HCT116 (cell line): ENCODE measurements around the gene MINDY4. TPM values are rescaled to one million over a fixed set of nuclear protein-coding genes. Genes with fewer than 3 reads are reported as not detected.

Source experiments
- ATAC-seq: fragments of 200-7000 bp; cut with Tn5 transposase; 2 replicates; pipeline ENCODE4 v1.9.1; 2020; ENCODE audit warnings: mild to moderate bottlenecking, moderate library complexity
- BruUV-seq: library from RNA; stranded (reverse); fragments of 400-500 nt; replicated peaks from 2 replicates; lab custom pipeline; 2021; lab: Mats Ljungman, UMichigan
- CTCF ChIA-PET: fragments of 300-600 bp; sonication (Branson Sonifier 250); formaldehyde crosslinking; loops from one replicate; lab custom pipeline; 2021; ENCODE audit warnings: antibody characterized with exemption; lab: Charles Lee
- POLR2A ChIA-PET: fragments of 300-600, 350-600 bp; sonication (Branson Sonifier 250); formaldehyde crosslinking; loops from one replicate; lab custom pipeline; 2021; ENCODE audit warnings: antibody characterized with exemption; lab: Charles Lee
- RAD21 ChIA-PET, 2 experiments: fragments of 300-600 bp; sonication (Branson Sonifier 250); formaldehyde crosslinking; loops; one replicate each; lab custom pipeline; 2023; ENCODE audit warnings: low total read pairs in 2 of 2; ENCODE audit not compliant: uncharacterized antibody in 2 of 2, unreplicated experiment in 2 of 2, low non-redundant PET in 1 of 2; lab: Charles Lee
- DNase-seq: peaks from one replicate; pipeline ENCODE4 v3.0.0-alpha.2; 2010; ENCODE audit warnings: low read depth, low spot score
- H2AFZ ChIP-seq: fragments of 200-600 bp; shearing (Covaris generic), sonication (generic); 2 replicates; pipeline ENCODE4 v1.6.1; 2017; ENCODE audit warnings: low read depth, mixed run types, mixed read lengths, antibody characterized with exemption, low read length; ENCODE audit not compliant: poor library complexity, severe bottlenecking
- H3K27ac ChIP-seq: 2 replicates; pipeline ENCODE4 v1.5.1; 2012; ENCODE audit warnings: low read depth, low read length
- H3K27me3 ChIP-seq: fragments of 200-600 bp; sonication (generic); 2 replicates; pipeline ENCODE4 v1.6.1; 2016; ENCODE audit warnings: mixed run types, low read length, mixed read lengths; ENCODE audit not compliant: insufficient read depth
- H3K36me3 ChIP-seq, 2 experiments: fragments of 200-500 bp in 1 of 2; fragments of 200-600 bp in 1 of 2; sonication (Bioruptor generic) in 1 of 2; sonication (generic) in 1 of 2; 2 replicates each; pipeline versions ENCODE4 v1.5.1 to v1.6.1; 2014 to 2016; ENCODE audit warnings: low read length in 2 of 2, inconsistent platforms in 1 of 2, mixed read lengths in 1 of 2, mixed run types in 1 of 2; ENCODE audit not compliant: insufficient read depth in 2 of 2, control insufficient read depth in 1 of 2
- H3K4me1 ChIP-seq, 2 experiments: fragments of 200-600 bp in 1 of 2; sonication (generic) in 1 of 2; 2 replicates each; pipeline versions ENCODE4 v1.5.1 to v1.6.1; 2012 to 2017; ENCODE audit warnings: low read length in 2 of 2, inconsistent platforms in 1 of 2, mild to moderate bottlenecking in 1 of 2, mixed read lengths in 1 of 2, mixed run types in 1 of 2, moderate library complexity in 1 of 2; ENCODE audit not compliant: insufficient read depth in 2 of 2, control insufficient read depth in 1 of 2
- H3K4me2 ChIP-seq: fragments of 200-600 bp; sonication (generic); 2 replicates; pipeline ENCODE4 v1.6.1; 2017; ENCODE audit warnings: mixed run types, low read length, mixed read lengths
- H3K4me3 ChIP-seq, 2 experiments: fragments of 200-600 bp in 1 of 2; sonication (generic) in 1 of 2; replicated peaks in 1 of 2; 2 replicates each; pipeline ENCODE4 v1.5.1; 2011 to 2016; ENCODE audit warnings: low read length in 2 of 2, control low read depth in 1 of 2, low read depth in 1 of 2, mild to moderate bottlenecking in 1 of 2, mixed read lengths in 1 of 2, mixed run types in 1 of 2
- H3K79me2 ChIP-seq: fragments of 200-600 bp; sonication (generic); 2 replicates; pipeline ENCODE4 v1.6.1; 2017; ENCODE audit warnings: mild to moderate bottlenecking, mixed run types, low read length, moderate library complexity, mixed read lengths; ENCODE audit not compliant: insufficient read depth
- H3K9ac ChIP-seq: fragments of 200-600 bp; sonication (generic); 2 replicates; pipeline ENCODE4 v1.6.1; 2016; ENCODE audit warnings: low read length, mixed read lengths
- H3K9me2 ChIP-seq: fragments of 200-600 bp; sonication (generic), shearing (Covaris generic); 2 replicates; pipeline ENCODE4 v1.6.1; 2017; ENCODE audit warnings: mixed run types, mild to moderate bottlenecking, moderate library complexity; ENCODE audit not compliant: insufficient read depth
- H3K9me3 ChIP-seq, 2 experiments: fragments of 200-500 bp in 1 of 2; fragments of 200-600 bp in 1 of 2; sonication (Bioruptor generic) in 1 of 2; sonication (generic) in 1 of 2; 2 replicates each; pipeline ENCODE4 v1.6.1; 2014 to 2017; ENCODE audit warnings: low read length in 2 of 2, mixed read lengths in 2 of 2, inconsistent platforms in 1 of 2, low read depth in 1 of 2, mild to moderate bottlenecking in 1 of 2, mixed run types in 1 of 2, moderate library complexity in 1 of 2; ENCODE audit not compliant: control insufficient read depth in 1 of 2, insufficient read depth in 1 of 2
- H4K20me1 ChIP-seq: fragments of 200-600 bp; sonication (generic), shearing (Covaris generic); 2 replicates; pipeline ENCODE4 v1.6.1; 2017; ENCODE audit warnings: mixed run types, mild to moderate bottlenecking, moderate library complexity; ENCODE audit not compliant: insufficient read depth
- CEBPB ChIP-seq: IDR thresholded peaks from 2 replicates; pipeline ENCODE4 v1.6.1; 2012; ENCODE audit warnings: low read depth
- EGR1 ChIP-seq: IDR thresholded peaks from 2 replicates; pipeline ENCODE4 v1.6.1; 2012; ENCODE audit warnings: low read depth
- ELF1 ChIP-seq: IDR thresholded peaks from 2 replicates; pipeline ENCODE4 v1.6.1; 2012; ENCODE audit warnings: low read depth, borderline replicate concordance
- EZH2 ChIP-seq: fragments of 200-600 bp; sonication (generic); IDR thresholded peaks from 2 replicates; pipeline ENCODE4 v1.6.1; 2017; ENCODE audit warnings: antibody characterized with exemption, mixed run types
- FOSL1 ChIP-seq: IDR thresholded peaks from 2 replicates; pipeline ENCODE4 v1.6.1; 2012; ENCODE audit warnings: low read depth
- JUND ChIP-seq: IDR thresholded peaks from 2 replicates; pipeline ENCODE4 v1.6.1; 2012
- POLR2A ChIP-seq: IDR thresholded peaks from 2 replicates; pipeline ENCODE4 v1.7.0; 2011; ENCODE audit warnings: borderline replicate concordance; ENCODE audit not compliant: insufficient read depth, insufficient read length; ENCODE audit errors: extremely low read depth
- POLR2AphosphoS5 ChIP-seq: IDR thresholded peaks from 2 replicates; pipeline ENCODE4 v1.6.1; 2011; ENCODE audit warnings: mild to moderate bottlenecking, low read depth, low read length, moderate library complexity
- SIN3A ChIP-seq: IDR thresholded peaks from 2 replicates; pipeline ENCODE4 v1.6.1; 2012; ENCODE audit warnings: low read depth
- SRF ChIP-seq: IDR thresholded peaks from 2 replicates; pipeline ENCODE4 v1.6.1; 2012; ENCODE audit warnings: low read depth
- ZFX ChIP-seq: fragments of 450-650 bp; IDR thresholded peaks from 2 replicates; pipeline ENCODE4 v1.6.1; 2017
- ZNF274 ChIP-seq: fragments of 200-500 bp; sonication (Bioruptor generic); IDR thresholded peaks from 2 replicates; pipeline ENCODE4 v1.6.1; 2014; ENCODE audit warnings: mild to moderate bottlenecking, low read depth, low read length, inconsistent platforms
- intact Hi-C: fragments of 100-400 bp; cut with micrococcal nuclease; formaldehyde crosslinking; loops from 2 replicates; pipeline ENCODE4 v1.10.0; 2022
- total RNA-seq: library from RNA; stranded (reverse); gene quantifications from one replicate; pipeline ENCODE4 v1.2.1, GENCODE V29; 2021; ENCODE audit not compliant: unreplicated experiment
- TF ChIP-seq, protein P1 (sequence below): IDR thresholded peaks from 2 replicates; pipeline ENCODE4 v1.6.1; 2012; ENCODE audit warnings: low read depth
- TF ChIP-seq, protein P2 (sequence below): IDR thresholded peaks from 2 replicates; pipeline ENCODE4 v1.6.1; 2012
- TF ChIP-seq, protein P3 (sequence below): IDR thresholded peaks from 2 replicates; pipeline ENCODE4 v1.6.1; 2012
- TF ChIP-seq, protein P4 (sequence below): IDR thresholded peaks from 2 replicates; pipeline ENCODE4 v1.6.1; 2011; ENCODE audit warnings: mild to moderate bottlenecking, low read length, moderate library complexity; ENCODE audit not compliant: insufficient replicate concordance; ENCODE audit errors: extremely low read depth

Gene MINDY4
- total RNA-seq, 1 experiment from 2014 or later, result 6.1 TPM

DNA sequence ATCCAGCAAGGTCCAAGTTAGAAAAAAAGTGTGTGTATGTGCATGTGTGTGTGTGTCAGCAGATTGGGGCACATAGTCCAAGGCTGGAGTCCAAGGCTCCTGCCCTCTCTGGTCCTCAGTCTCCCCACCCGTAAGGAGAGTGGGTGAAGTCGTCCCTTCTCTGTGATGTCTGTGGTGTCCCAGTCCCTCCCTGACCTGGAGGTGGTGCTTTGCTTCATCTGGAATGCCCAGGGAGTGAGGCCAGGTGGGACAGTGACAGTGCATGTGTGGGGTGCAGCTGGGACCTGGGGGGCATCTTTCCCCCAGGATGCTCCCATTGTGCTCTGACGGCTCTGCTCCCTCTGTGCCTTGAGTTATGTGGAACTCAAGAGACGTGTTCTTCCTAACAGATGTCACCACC is 158.5 kb downstream of the MINDY4 start:
- no peak overlapping the region for H3K4me2 ChIP-seq
- no TSS peak for BruUV-seq
- no peak overlapping the region for H3K4me3 ChIP-seq
- intact Hi-C loops, result no loop called here
- H3K79me2 ChIP-seq, result no peaks in the 10 kb centered on the region
- DNase-seq, result no peak
- no peak overlapping the region for H2AFZ ChIP-seq
- CTCF ChIA-PET, result interaction anchor here (2.7 kb wide), 1 partner anchor 9 kb away, joined by 20 read pairs; no protein-coding TSS in a partner anchor
- no peak overlapping the region for H3K27ac ChIP-seq
- TF ChIP-seq CEBPB (no peak), EGR1 (no peak), ZFX (no peak), SRF (no peak), POLR2A (no peak), POLR2AphosphoS5 (no peak), SIN3A (no peak), FOSL1 (no peak), ZNF274 (no peak), ELF1 (no peak), JUND (no peak), EZH2 (no peak)
- TF ChIP-seq, protein P1, sequence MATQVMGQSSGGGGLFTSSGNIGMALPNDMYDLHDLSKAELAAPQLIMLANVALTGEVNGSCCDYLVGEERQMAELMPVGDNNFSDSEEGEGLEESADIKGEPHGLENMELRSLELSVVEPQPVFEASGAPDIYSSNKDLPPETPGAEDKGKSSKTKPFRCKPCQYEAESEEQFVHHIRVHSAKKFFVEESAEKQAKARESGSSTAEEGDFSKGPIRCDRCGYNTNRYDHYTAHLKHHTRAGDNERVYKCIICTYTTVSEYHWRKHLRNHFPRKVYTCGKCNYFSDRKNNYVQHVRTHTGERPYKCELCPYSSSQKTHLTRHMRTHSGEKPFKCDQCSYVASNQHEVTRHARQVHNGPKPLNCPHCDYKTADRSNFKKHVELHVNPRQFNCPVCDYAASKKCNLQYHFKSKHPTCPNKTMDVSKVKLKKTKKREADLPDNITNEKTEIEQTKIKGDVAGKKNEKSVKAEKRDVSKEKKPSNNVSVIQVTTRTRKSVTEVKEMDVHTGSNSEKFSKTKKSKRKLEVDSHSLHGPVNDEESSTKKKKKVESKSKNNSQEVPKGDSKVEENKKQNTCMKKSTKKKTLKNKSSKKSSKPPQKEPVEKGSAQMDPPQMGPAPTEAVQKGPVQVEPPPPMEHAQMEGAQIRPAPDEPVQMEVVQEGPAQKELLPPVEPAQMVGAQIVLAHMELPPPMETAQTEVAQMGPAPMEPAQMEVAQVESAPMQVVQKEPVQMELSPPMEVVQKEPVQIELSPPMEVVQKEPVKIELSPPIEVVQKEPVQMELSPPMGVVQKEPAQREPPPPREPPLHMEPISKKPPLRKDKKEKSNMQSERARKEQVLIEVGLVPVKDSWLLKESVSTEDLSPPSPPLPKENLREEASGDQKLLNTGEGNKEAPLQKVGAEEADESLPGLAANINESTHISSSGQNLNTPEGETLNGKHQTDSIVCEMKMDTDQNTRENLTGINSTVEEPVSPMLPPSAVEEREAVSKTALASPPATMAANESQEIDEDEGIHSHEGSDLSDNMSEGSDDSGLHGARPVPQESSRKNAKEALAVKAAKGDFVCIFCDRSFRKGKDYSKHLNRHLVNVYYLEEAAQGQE, result no peak
- TF ChIP-seq, protein P2, sequence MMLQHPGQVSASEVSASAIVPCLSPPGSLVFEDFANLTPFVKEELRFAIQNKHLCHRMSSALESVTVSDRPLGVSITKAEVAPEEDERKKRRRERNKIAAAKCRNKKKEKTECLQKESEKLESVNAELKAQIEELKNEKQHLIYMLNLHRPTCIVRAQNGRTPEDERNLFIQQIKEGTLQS, result no peak
- TF ChIP-seq, protein P3, sequence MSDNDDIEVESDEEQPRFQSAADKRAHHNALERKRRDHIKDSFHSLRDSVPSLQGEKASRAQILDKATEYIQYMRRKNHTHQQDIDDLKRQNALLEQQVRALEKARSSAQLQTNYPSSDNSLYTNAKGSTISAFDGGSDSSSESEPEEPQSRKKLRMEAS, result no peak
- TF ChIP-seq, protein P4, sequence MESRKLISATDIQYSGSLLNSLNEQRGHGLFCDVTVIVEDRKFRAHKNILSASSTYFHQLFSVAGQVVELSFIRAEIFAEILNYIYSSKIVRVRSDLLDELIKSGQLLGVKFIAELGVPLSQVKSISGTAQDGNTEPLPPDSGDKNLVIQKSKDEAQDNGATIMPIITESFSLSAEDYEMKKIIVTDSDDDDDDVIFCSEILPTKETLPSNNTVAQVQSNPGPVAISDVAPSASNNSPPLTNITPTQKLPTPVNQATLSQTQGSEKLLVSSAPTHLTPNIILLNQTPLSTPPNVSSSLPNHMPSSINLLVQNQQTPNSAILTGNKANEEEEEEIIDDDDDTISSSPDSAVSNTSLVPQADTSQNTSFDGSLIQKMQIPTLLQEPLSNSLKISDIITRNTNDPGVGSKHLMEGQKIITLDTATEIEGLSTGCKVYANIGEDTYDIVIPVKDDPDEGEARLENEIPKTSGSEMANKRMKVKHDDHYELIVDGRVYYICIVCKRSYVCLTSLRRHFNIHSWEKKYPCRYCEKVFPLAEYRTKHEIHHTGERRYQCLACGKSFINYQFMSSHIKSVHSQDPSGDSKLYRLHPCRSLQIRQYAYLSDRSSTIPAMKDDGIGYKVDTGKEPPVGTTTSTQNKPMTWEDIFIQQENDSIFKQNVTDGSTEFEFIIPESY, result no peak
- ATAC-seq, result no peak
- POLR2A ChIA-PET, result no interaction called here
- H3K9ac ChIP-seq, result no peak overlapping the region
- RAD21 ChIA-PET, result no interaction called here
- no peaks in the 10 kb centered on the region for H3K27me3 ChIP-seq
- no peaks in the 10 kb centered on the region for H3K9me2 ChIP-seq
- H3K9me3 ChIP-seq, result no peaks in the 10 kb centered on the region; a peak in 1 of 4 replicates
- H3K4me1 ChIP-seq, result no peaks in the 10 kb centered on the region
- H4K20me1 ChIP-seq, result no peaks in the 10 kb centered on the region
- no peaks in the 10 kb centered on the region for H3K36me3 ChIP-seq
